Trophoblast cell (in vitro differentiated cells and primary cell): Measurements from ENCODE around the gene BET1.
A peak's percentile ranks its signal among the peaks of the same experiment; 100 is the strongest.

Experiments used
- DNase-seq, 2 donors: peaks; one replicate each; pipeline ENCODE4 v3.0.0-alpha.2; 2016
- H2AFZ ChIP-seq: 2 replicates; pipeline ENCODE4 v1.6.1; 2013; ENCODE audit warnings: low read length, moderate library complexity, mild to moderate bottlenecking; ENCODE audit not compliant: insufficient read depth, poor library complexity
- H2AK5ac ChIP-seq: 2 replicates; pipeline ENCODE4 v1.6.1; 2013; ENCODE audit warnings: mild to moderate bottlenecking, low read length
- H2BK120ac ChIP-seq: 2 replicates; pipeline ENCODE4 v1.6.1; 2013; ENCODE audit warnings: low read length, mild to moderate bottlenecking, moderate library complexity; ENCODE audit not compliant: insufficient read depth, poor library complexity
- H2BK12ac ChIP-seq: 2 replicates; pipeline ENCODE4 v1.6.1; 2013; ENCODE audit warnings: mild to moderate bottlenecking, low read length, moderate library complexity
- H2BK5ac ChIP-seq: 2 replicates; pipeline ENCODE4 v1.6.1; 2013; ENCODE audit warnings: low read length, low read depth, moderate library complexity, mild to moderate bottlenecking; ENCODE audit not compliant: poor library complexity
- H3K14ac ChIP-seq: 2 replicates; pipeline ENCODE4 v1.6.1; 2013; ENCODE audit warnings: mild to moderate bottlenecking, low read length
- H3K18ac ChIP-seq: 2 replicates; pipeline ENCODE4 v1.6.1; 2013; ENCODE audit warnings: mild to moderate bottlenecking, low read length
- H3K23ac ChIP-seq: 2 replicates; pipeline ENCODE4 v1.6.1; 2013; ENCODE audit warnings: low read length
- H3K27ac ChIP-seq: 2 replicates; pipeline ENCODE4 v1.5.1; 2013; ENCODE audit warnings: low read depth, mild to moderate bottlenecking, inconsistent platforms, low read length, moderate library complexity
- H3K27me3 ChIP-seq: 2 replicates; pipeline ENCODE4 v1.6.1; 2013; ENCODE audit warnings: inconsistent platforms, mild to moderate bottlenecking, low read length, moderate library complexity; ENCODE audit not compliant: insufficient read depth
- H3K36me3 ChIP-seq, 2 experiments: 1 replicate in 1 of 2; 2 replicates in 1 of 2; pipeline ENCODE4 v1.6.1; 2013; ENCODE audit warnings: low read length in 2 of 2, mild to moderate bottlenecking in 2 of 2, moderate library complexity in 1 of 2; ENCODE audit not compliant: insufficient read depth in 2 of 2, control insufficient read depth in 1 of 2
- H3K4ac ChIP-seq: 2 replicates; pipeline ENCODE4 v1.6.1; 2013; ENCODE audit warnings: low read depth, mild to moderate bottlenecking, low read length, moderate library complexity
- H3K4me1 ChIP-seq, 2 experiments: 1 replicate in 1 of 2; 2 replicates in 1 of 2; pipeline ENCODE4 v1.6.1; 2013; ENCODE audit warnings: low read length in 2 of 2, mild to moderate bottlenecking in 2 of 2, moderate library complexity in 1 of 2; ENCODE audit not compliant: insufficient read depth in 2 of 2, control insufficient read depth in 1 of 2
- H3K4me2 ChIP-seq: 2 replicates; pipeline ENCODE4 v1.6.1; 2013; ENCODE audit warnings: inconsistent platforms, mild to moderate bottlenecking, low read length, moderate library complexity
- H3K4me3 ChIP-seq: 2 replicates; pipeline ENCODE4 v1.5.1; 2013; ENCODE audit warnings: mild to moderate bottlenecking, low read depth, low read length, inconsistent platforms
- H3K79me1 ChIP-seq: one replicate; pipeline ENCODE4 v1.6.1; 2013; ENCODE audit warnings: low read length
- H3K79me2 ChIP-seq: 2 replicates; pipeline ENCODE4 v1.6.1; 2013; ENCODE audit warnings: low read length, mild to moderate bottlenecking; ENCODE audit not compliant: control insufficient read depth, insufficient read depth, poor library complexity
- H3K9ac ChIP-seq: 2 replicates; pipeline ENCODE4 v1.6.1; 2013; ENCODE audit warnings: mild to moderate bottlenecking, low read length
- H3K9me3 ChIP-seq: 2 replicates; pipeline ENCODE4 v1.6.1; 2013; ENCODE audit warnings: low read depth, mild to moderate bottlenecking, control low read depth, inconsistent platforms, low read length; ENCODE audit not compliant: insufficient read depth
- H4K12ac ChIP-seq: 2 replicates; pipeline ENCODE4 v1.6.1; 2013; ENCODE audit warnings: low read depth, mild to moderate bottlenecking, low read length, moderate library complexity
- H4K8ac ChIP-seq: 2 replicates; pipeline ENCODE4 v1.6.1; 2013; ENCODE audit warnings: low read depth, mild to moderate bottlenecking, low read length, moderate library complexity
- H4K91ac ChIP-seq: one replicate; pipeline ENCODE4 v1.6.1; 2013; ENCODE audit warnings: low read depth, mild to moderate bottlenecking, low read length, moderate library complexity
- WGBS: extraction: QIAGEN DNeasy Blood & Tissue Kit; methylation state at CpG from one replicate; pipeline ENCODE4 v1.1.7; 2013; ENCODE audit warnings: missing lambda C conversion rate; ENCODE audit not compliant: insufficient read length, insufficient coverage; ENCODE audit errors: extremely low coverage; 5-methylcytosine and 5-hydroxymethylcytosine counted together

Gene BET1

GRCh38 chr7:93960986-93961385, 43.2 kb downstream of the BET1 start:
- H3K9ac ChIP-seq: no peak overlapping the region
- no peaks in the 10 kb centered on the region for H3K9me3 ChIP-seq
- no peak overlapping the region for H2AFZ ChIP-seq
- peak; percentile 74 to 88 for DNase-seq
- H3K4me1 ChIP-seq: no peaks in the 10 kb centered on the region
- no peak overlapping the region for H3K18ac ChIP-seq
- H4K8ac ChIP-seq: no peak overlapping the region
- H3K27ac ChIP-seq: no peak overlapping the region
- H3K27me3 ChIP-seq: no peaks in the 10 kb centered on the region
- H3K4me2 ChIP-seq: no peak overlapping the region
- H2BK12ac ChIP-seq: no peak overlapping the region
- no peak overlapping the region for H3K4ac ChIP-seq
- no peaks in the 10 kb centered on the region for H3K79me2 ChIP-seq
- no peaks in the 10 kb centered on the region for H3K79me1 ChIP-seq
- H3K14ac ChIP-seq: no peak overlapping the region
- no peak overlapping the region for H4K91ac ChIP-seq
- no peak overlapping the region for H2AK5ac ChIP-seq
- H2BK5ac ChIP-seq: no peak overlapping the region
- no peak overlapping the region for H3K23ac ChIP-seq
- no peak overlapping the region for H4K12ac ChIP-seq
- H2BK120ac ChIP-seq: no peak overlapping the region
- no peak overlapping the region for H3K4me3 ChIP-seq
- H3K36me3 ChIP-seq: no peaks in the 10 kb centered on the region
- no CpG with 5 or more reads among the region's 3 CpGs for WGBS

GRCh38 chr7:93958651-93959050, 45.5 kb downstream of the BET1 start:
- Histone ChIP-seq H2AK5ac (no peak overlapping the region), H4K12ac (no peak overlapping the region), H2BK12ac (no peak overlapping the region), H3K14ac (no peak overlapping the region), H3K4me1 (no peaks in the 10 kb centered on the region), H3K27ac (no peak overlapping the region), H2BK120ac (no peak overlapping the region), H3K18ac (no peak overlapping the region), H3K79me1 (no peaks in the 10 kb centered on the region), H2BK5ac (no peak overlapping the region), H3K36me3 (no peaks in the 10 kb centered on the region), H4K91ac (no peak overlapping the region), H3K4me3 (no peak overlapping the region), H3K4ac (no peak overlapping the region), H3K79me2 (no peaks in the 10 kb centered on the region), H3K27me3 (no peaks in the 10 kb centered on the region), H2AFZ (no peak overlapping the region), H3K9ac (no peak overlapping the region), H3K4me2 (no peak overlapping the region), H3K23ac (no peak overlapping the region), H3K9me3 (no peaks in the 10 kb centered on the region), H4K8ac (no peak overlapping the region)
- peak; percentile 45 to 74 for DNase-seq
- no CpG with 5 or more reads among the region's 3 CpGs for WGBS

- Histone ChIP-seq H4K91ac (no peak overlapping the region), H4K8ac (no peak overlapping the region), H3K9ac (no peak overlapping the region), H2BK5ac (no peak overlapping the region), H3K36me3 (no peaks in the 10 kb centered on the region), H2AFZ (no peak overlapping the region), H4K12ac (no peak overlapping the region), H3K9me3 (no peaks in the 10 kb centered on the region), H3K4ac (no peak overlapping the region), H3K4me1 (no peaks in the 10 kb centered on the region), H2AK5ac (no peak overlapping the region), H3K27ac (no peak overlapping the region), H3K23ac (no peak overlapping the region), H2BK120ac (no peak overlapping the region), H2BK12ac (no peak overlapping the region), H3K14ac (no peak overlapping the region), H3K18ac (no peak overlapping the region), H3K79me1 (no peaks in the 10 kb centered on the region), H3K79me2 (no peaks in the 10 kb centered on the region), H3K27me3 (no peaks in the 10 kb centered on the region), H3K4me3 (no peak overlapping the region), H3K4me2 (no peak overlapping the region)
- no CpG with 5 or more reads among the region's 3 CpGs for WGBS
- DNase-seq: peak; percentile 40 to 80
Measured at GRCh38 chr7:93958216-93958615, 45.9 kb downstream of the BET1 start.

- Histone ChIP-seq H2AFZ (no peak overlapping the region), H3K36me3 (no peaks in the 10 kb centered on the region), H2BK120ac (no peak overlapping the region), H3K23ac (no peak overlapping the region), H3K27me3 (no peaks in the 10 kb centered on the region), H4K91ac (no peak overlapping the region), H3K18ac (no peak overlapping the region), H3K79me1 (no peaks in the 10 kb centered on the region), H3K9me3 (no peaks in the 10 kb centered on the region), H2BK12ac (no peak overlapping the region), H3K4me3 (no peak overlapping the region), H3K14ac (no peak overlapping the region), H3K79me2 (no peaks in the 10 kb centered on the region), H4K12ac (no peak overlapping the region), H3K27ac (no peak overlapping the region), H4K8ac (no peak overlapping the region), H2AK5ac (no peak overlapping the region), H2BK5ac (no peak overlapping the region), H3K4ac (no peak overlapping the region), H3K9ac (no peak overlapping the region), H3K4me1 (no peaks in the 10 kb centered on the region), H3K4me2 (no peak overlapping the region)
- no peak for DNase-seq
- WGBS: no CpG with 5 or more reads among the region's 1 CpG
Measured at GRCh38 chr7:93957767-93958166, 46.4 kb downstream of the BET1 start.
